ENCODE data around the gene AP5Z1. TPM values are rescaled to one million over a fixed set of nuclear protein-coding genes. Genes with fewer than 3 reads are reported as not detected.
A peak's percentile ranks its signal among the peaks of the same experiment; 100 is the strongest.

AP5Z1 gene
- total and polyA plus RNA-seq, 2 donors (not counting 1 experiment from before 2014, with no cell fraction given): 99.7 to 113 TPM

- no peak overlapping the region for H3K4me3 Mint-ChIP-seq
- CTCF ChIA-PET: interaction anchor here (0.6 to 2.4 kb wide), 2 partner anchors 18 to 134 kb away, joined by 6 to 7 read pairs; no protein-coding TSS in a partner anchor
These were observed 32.6 kb upstream of the AP5Z1 start for GRCh38 chr7:4742852-4743251.

More at GRCh38 chr7:4742852-4743251, 32.6 kb upstream of the AP5Z1 start:
- Mint-ChIP-seq H3K27ac (peak overlapping the region; percentile 59), H3K9me3 (ENCODE audit: insufficient read depth) (no peaks in the 10 kb centered on the region), H3K27me3 (no peaks in the 10 kb centered on the region), H3K4me1 (peaks cover 52% of the 10 kb centered on the region)
- Histone ChIP-seq H3K9ac (ENCODE audit: low read length) (no peak overlapping the region), H3K4me1 (ENCODE audit: control insufficient read depth in 2 of 2, insufficient read depth in 2 of 2, low read length in 2 of 2) (peaks cover 32 to 53% of the 10 kb centered on the region in 2 donors), H2AFZ (ENCODE audit: insufficient read depth, low read depth, low read length, poor library complexity, severe bottlenecking) (no peak overlapping the region), H3K27me3 (replicated peaks in 1 of 4; ENCODE audit: control extremely low read depth in 1 of 4, control insufficient read depth in 3 of 4, insufficient read depth in 4 of 4, low read length in 3 of 4) (no peaks in the 10 kb centered on the region), H3K9me3 (ENCODE audit: control extremely low read depth in 1 of 3, control insufficient read depth in 2 of 3, insufficient read depth in 1 of 3, low read length in 2 of 3) (no peaks in the 10 kb centered on the region), H3K27ac (ENCODE audit: low read length in 2 of 2) (peak overlapping the region in 1 of 2 donors; percentile 2), H3K4me3 (ENCODE audit: control extremely low read depth in 1 of 5, extremely low read depth in 1 of 5, insufficient read depth in 1 of 5, low read depth in 2 of 5, low read length in 4 of 5) (no peak overlapping the region), H3K79me2 (ENCODE audit: control insufficient read depth, insufficient read depth, low read length) (peaks cover 60% of the 10 kb centered on the region), H3K36me3 (replicated peaks in 1 of 2; ENCODE audit: control extremely low read depth in 1 of 2, control insufficient read depth in 1 of 2, extremely low read depth in 1 of 2, insufficient read depth in 2 of 2, low read length in 1 of 2) (peaks cover 0 to 18% of the 10 kb centered on the region in 2 experiments), H4K20me1 (ENCODE audit: control insufficient read depth, insufficient read depth, low read length, poor library complexity, severe bottlenecking) (peaks cover 9% of the 10 kb centered on the region), H3K4me2 (replicated peaks; ENCODE audit: low read depth, low read length, poor library complexity, severe bottlenecking) (no peak overlapping the region)
- no peak for ATAC-seq (ENCODE audit: low read depth)
- TF ChIP-seq EZH2 (IDR thresholded peaks at IDR 0.05; ENCODE audit: borderline replicate concordance, insufficient read depth, low read depth, low read length, poor library complexity, severe bottlenecking): no peak
- TF ChIP-seq, protein P1, sequence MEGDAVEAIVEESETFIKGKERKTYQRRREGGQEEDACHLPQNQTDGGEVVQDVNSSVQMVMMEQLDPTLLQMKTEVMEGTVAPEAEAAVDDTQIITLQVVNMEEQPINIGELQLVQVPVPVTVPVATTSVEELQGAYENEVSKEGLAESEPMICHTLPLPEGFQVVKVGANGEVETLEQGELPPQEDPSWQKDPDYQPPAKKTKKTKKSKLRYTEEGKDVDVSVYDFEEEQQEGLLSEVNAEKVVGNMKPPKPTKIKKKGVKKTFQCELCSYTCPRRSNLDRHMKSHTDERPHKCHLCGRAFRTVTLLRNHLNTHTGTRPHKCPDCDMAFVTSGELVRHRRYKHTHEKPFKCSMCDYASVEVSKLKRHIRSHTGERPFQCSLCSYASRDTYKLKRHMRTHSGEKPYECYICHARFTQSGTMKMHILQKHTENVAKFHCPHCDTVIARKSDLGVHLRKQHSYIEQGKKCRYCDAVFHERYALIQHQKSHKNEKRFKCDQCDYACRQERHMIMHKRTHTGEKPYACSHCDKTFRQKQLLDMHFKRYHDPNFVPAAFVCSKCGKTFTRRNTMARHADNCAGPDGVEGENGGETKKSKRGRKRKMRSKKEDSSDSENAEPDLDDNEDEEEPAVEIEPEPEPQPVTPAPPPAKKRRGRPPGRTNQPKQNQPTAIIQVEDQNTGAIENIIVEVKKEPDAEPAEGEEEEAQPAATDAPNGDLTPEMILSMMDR (IDR thresholded peaks at IDR 0.05): no peak
- WGBS (ENCODE audit: insufficient coverage): 99% methylated on average over 8 of the region's 10 CpGs
- intact Hi-C loops (cut with micrococcal nuclease): no loop called here
- POLR2A ChIA-PET: no interaction called here
- no peak for DNase-seq

Data from B cell (primary cell).